IMR-90 (cell line): ENCODE measurements around the gene LCE2B. TPM values are rescaled to one million over a fixed set of nuclear protein-coding genes. Genes with fewer than 3 reads are reported as not detected.

Experiments used
- ATAC-seq: fragments of 200-7000 bp; cut with Tn5 transposase; 2 replicates; pipeline ENCODE4 v1.9.1; 2020; ENCODE audit warnings: low read depth, mild to moderate bottlenecking, moderate library complexity
- BruUV-seq: library from RNA; stranded (reverse); fragments of 400-500 nt; replicated peaks from 2 replicates; lab custom pipeline; 2021; lab: Mats Ljungman, UMichigan
- CTCF ChIA-PET: fragments of 300-600 bp; formaldehyde crosslinking; extraction: SDS; loops from one replicate; lab custom pipeline; 2021; ENCODE audit warnings: antibody characterized with exemption; lab: Yijun Ruan, JAX
- POLR2A ChIA-PET: fragments of 300-600 bp; sonication (Branson Sonifier 250); formaldehyde crosslinking; loops from one replicate; lab custom pipeline; 2022; ENCODE audit warnings: antibody characterized with exemption; ENCODE audit not compliant: unreplicated experiment; lab: Charles Lee
- DNase-seq: peaks from one replicate; pipeline ENCODE4 v3.0.0; 2013
- H2AFZ ChIP-seq: replicated peaks from 2 replicates; pipeline ENCODE3; 2013; ENCODE audit warnings: low read length, mild to moderate bottlenecking; ENCODE audit not compliant: poor library complexity
- H2AK5ac ChIP-seq: 2 replicates; pipeline ENCODE4 v1.6.1; 2013; ENCODE audit warnings: low read depth, low read length, inconsistent platforms
- H2AK9ac ChIP-seq: replicated peaks from 2 replicates; pipeline ENCODE3; 2013; ENCODE audit warnings: mild to moderate bottlenecking, low read depth, low read length, moderate library complexity; ENCODE audit not compliant: poor library complexity
- H2BK120ac ChIP-seq: 2 replicates; pipeline ENCODE4 v1.6.1; 2013; ENCODE audit warnings: low read depth, low read length, inconsistent platforms
- H2BK15ac ChIP-seq: 3 replicates; pipeline ENCODE4 v1.6.1; 2013; ENCODE audit warnings: low read depth, low read length, inconsistent platforms
- H2BK20ac ChIP-seq: 2 replicates; pipeline ENCODE4 v1.6.1; 2013; ENCODE audit warnings: low read depth, mild to moderate bottlenecking, inconsistent platforms, low read length, moderate library complexity
- H2BK5ac ChIP-seq: 2 replicates; pipeline ENCODE4 v1.6.1; 2013; ENCODE audit warnings: mild to moderate bottlenecking, low read depth, low read length, inconsistent platforms; ENCODE audit not compliant: poor library complexity, severe bottlenecking
- H3K14ac ChIP-seq: replicated peaks from 2 replicates; pipeline ENCODE4 v1.6.1; 2013; ENCODE audit warnings: low read depth, low read length, inconsistent platforms
- H3K18ac ChIP-seq: 2 replicates; pipeline ENCODE4 v1.6.1; 2013; ENCODE audit warnings: low read depth, low read length, control low read depth
- H3K23ac ChIP-seq: 2 replicates; pipeline ENCODE4 v1.6.1; 2013; ENCODE audit warnings: low read depth, low read length, inconsistent platforms
- H3K27ac ChIP-seq: 2 replicates; pipeline ENCODE4 v1.5.1; 2013; ENCODE audit warnings: mild to moderate bottlenecking, control low read depth, low read length; ENCODE audit not compliant: insufficient read depth
- H3K27me3 ChIP-seq: 2 replicates; pipeline ENCODE4 v1.6.1; 2013; ENCODE audit warnings: low read length; ENCODE audit not compliant: control insufficient read depth, insufficient read depth
- H3K36me3 ChIP-seq: 2 replicates; pipeline ENCODE4 v1.6.1; 2013; ENCODE audit warnings: low read length, mixed read lengths; ENCODE audit not compliant: control insufficient read depth, insufficient read depth
- H3K4ac ChIP-seq: 2 replicates; pipeline ENCODE4 v1.6.1; 2013; ENCODE audit warnings: low read depth, low read length, inconsistent platforms
- H3K4me1 ChIP-seq: 2 replicates; pipeline ENCODE4 v1.6.1; 2013; ENCODE audit warnings: low read length, mixed read lengths; ENCODE audit not compliant: control insufficient read depth, insufficient read depth
- H3K4me2 ChIP-seq: 2 replicates; pipeline ENCODE4 v1.6.1; 2013; ENCODE audit warnings: low read depth, mild to moderate bottlenecking, control low read depth, low read length, moderate library complexity
- H3K4me3 ChIP-seq: 2 replicates; pipeline ENCODE4 v1.5.1; 2013; ENCODE audit warnings: low read depth, mild to moderate bottlenecking, control low read depth, low read length, moderate library complexity; ENCODE audit not compliant: insufficient read depth
- H3K56ac ChIP-seq: 2 replicates; pipeline ENCODE4 v1.6.1; 2013; ENCODE audit warnings: low read length, inconsistent platforms; ENCODE audit not compliant: insufficient read depth; ENCODE audit errors: extremely low read depth
- H3K79me1 ChIP-seq, 2 experiments: 2 replicates each; pipeline ENCODE4 v1.6.1; 2013; ENCODE audit warnings: low read length in 2 of 2, inconsistent platforms in 1 of 2, low read depth in 1 of 2
- H3K9ac ChIP-seq: 2 replicates; pipeline ENCODE4 v1.6.1; 2013; ENCODE audit warnings: low read depth, low read length, control low read depth
- H3K9me1 ChIP-seq: 2 replicates; pipeline ENCODE4 v1.6.1; 2013; ENCODE audit warnings: low read length, inconsistent platforms; ENCODE audit not compliant: insufficient read depth
- H3K9me3 ChIP-seq: 2 replicates; pipeline ENCODE4 v1.6.1; 2013; ENCODE audit warnings: low read length; ENCODE audit not compliant: control insufficient read depth, insufficient read depth
- H4K20me1 ChIP-seq: 2 replicates; pipeline ENCODE4 v1.6.1; 2013; ENCODE audit warnings: low read length, inconsistent platforms; ENCODE audit not compliant: insufficient read depth
- H4K5ac ChIP-seq: 2 replicates; pipeline ENCODE4 v1.6.1; 2013; ENCODE audit warnings: mild to moderate bottlenecking, low read depth, low read length, control low read depth
- H4K8ac ChIP-seq, 2 experiments: 2 replicates each; pipeline ENCODE4 v1.6.1; 2013; ENCODE audit warnings: low read depth in 2 of 2, low read length in 2 of 2, control low read depth in 1 of 2, inconsistent platforms in 1 of 2
- H4K91ac ChIP-seq: 2 replicates; pipeline ENCODE4 v1.6.1; 2013; ENCODE audit warnings: low read depth, low read length, inconsistent platforms; ENCODE audit not compliant: insufficient read depth
- BHLHE40 ChIP-seq: fragments of 150-350 bp; IDR thresholded peaks from 2 replicates; pipeline ENCODE4 v1.6.1; 2016; ENCODE audit warnings: mild to moderate bottlenecking, low read depth, low read length
- CEBPB ChIP-seq: IDR thresholded peaks from 2 replicates; pipeline ENCODE4 v1.6.1; 2012; ENCODE audit warnings: low read depth, low read length, improper control_type of control experiment
- CHD1 ChIP-seq: IDR thresholded peaks from 2 replicates; pipeline ENCODE4 v1.6.1; 2012; ENCODE audit warnings: low read depth, low read length, improper control_type of control experiment
- CTCF ChIP-seq: conservative IDR thresholded peaks from 2 replicates; pipeline ENCODE4 v1.5.1; 2012; ENCODE audit warnings: mild to moderate bottlenecking, low read depth, low read length, improper control_type of control experiment
- ELK1 ChIP-seq: fragments of 150-350 bp; IDR thresholded peaks from 2 replicates; pipeline ENCODE4 v1.6.1; 2016; ENCODE audit warnings: low read depth, mild to moderate bottlenecking, low read length, moderate library complexity, borderline replicate concordance
- FOS ChIP-seq: fragments of 150-350 bp; IDR thresholded peaks from 2 replicates; pipeline ENCODE4 v1.6.1; 2016; ENCODE audit warnings: low read depth, low read length
- MAZ ChIP-seq: IDR thresholded peaks from 2 replicates; pipeline ENCODE4 v1.6.1; 2012; ENCODE audit warnings: low read depth, mild to moderate bottlenecking, low read length, improper control_type of control experiment, moderate library complexity, borderline replicate concordance
- MXI1 ChIP-seq: IDR thresholded peaks from 2 replicates; pipeline ENCODE4 v1.6.1; 2012; ENCODE audit warnings: low read depth, mild to moderate bottlenecking, low read length, moderate library complexity, borderline replicate concordance
- POLR2A ChIP-seq: IDR thresholded peaks from 2 replicates; pipeline ENCODE4 v1.6.1; 2012; ENCODE audit warnings: mild to moderate bottlenecking, low read depth, low read length
- RAD21 ChIP-seq: IDR thresholded peaks from 2 replicates; pipeline ENCODE4 v1.6.1; 2012; ENCODE audit warnings: low read length, improper control_type of control experiment
- RCOR1 ChIP-seq: IDR thresholded peaks from 2 replicates; pipeline ENCODE4 v1.6.1; 2012; ENCODE audit warnings: mild to moderate bottlenecking, low read length, improper control_type of control experiment; ENCODE audit not compliant: insufficient replicate concordance
- RFX5 ChIP-seq: IDR thresholded peaks from 2 replicates; pipeline ENCODE4 v1.8.0; 2012; ENCODE audit warnings: low read depth, mild to moderate bottlenecking, low read length, moderate library complexity
- WGBS, 2 experiments: methylation state at CpG; one replicate each; pipeline versions ENCODE4 v1.1.5 to v1.1.7; 2013; ENCODE audit warnings: missing lambda C conversion rate in 2 of 2; ENCODE audit not compliant: insufficient read length in 1 of 2; ENCODE audit errors: extremely low coverage in 2 of 2; 5-methylcytosine and 5-hydroxymethylcytosine counted together
- dilution Hi-C: fragments of 300-500 bp; cut with HindIII; formaldehyde crosslinking; loops from one replicate; pipeline ENCODE4 v1.14.3; 2018; ENCODE audit warnings: low sequenced_read_pairs; ENCODE audit not compliant: unreplicated experiment
- in situ Hi-C: fragments of 300-500 bp; cut with MboI; formaldehyde crosslinking; loops from 3 replicates; pipeline ENCODE4 v1.14.3; 2019; ENCODE audit warnings: low sequenced_read_pairs, inconsistent platforms, mixed read lengths
- intact Hi-C: fragments of 100-400 bp; cut with micrococcal nuclease; formaldehyde crosslinking; loops from 2 replicates; pipeline ENCODE4 v1.10.0; 2022
- polyA plus RNA-seq, 3 experiments: library from polyadenylated mRNA; depleted of rRNA; stranded (reverse); fragments of >200 nt; gene quantifications; 2 replicates each; pipeline ENCODE4 v1.2.3, GENCODE V29; 2012; ENCODE audit warnings: low replicate concordance in 1 of 3
- total RNA-seq: library from RNA; depleted of rRNA; stranded (reverse); fragments of >200 nt; gene quantifications from 2 replicates; pipeline ENCODE4 v1.2.3, GENCODE V29; 2012

The LCE2B gene
- total and polyA plus RNA-seq, 2 of the 4 experiments (the other 2 are of a cell fraction), result not detected

DNA sequence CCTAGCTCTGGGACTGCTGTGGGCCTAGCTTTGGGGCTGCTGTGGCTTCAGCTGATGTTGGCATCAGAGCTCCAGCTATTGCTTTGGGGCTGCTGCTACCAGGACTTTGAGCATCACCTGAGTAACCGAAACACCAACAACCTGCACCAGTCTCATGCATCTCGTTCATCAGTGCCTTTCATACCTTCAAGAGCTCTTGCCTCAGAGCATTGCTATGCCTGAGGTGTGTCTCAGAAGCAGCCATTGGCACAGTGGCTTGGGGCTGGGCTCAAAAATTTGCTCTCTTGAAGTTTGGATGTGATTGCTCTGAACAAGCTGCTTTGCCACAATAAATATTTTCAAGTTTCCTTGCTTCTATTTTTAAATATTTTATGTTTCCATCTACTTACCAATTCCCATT lies 29.5 kb upstream of the LCE2B start:
- Histone ChIP-seq H3K36me3 (no peaks in the 10 kb centered on the region), H3K4me3 (no peak overlapping the region), H3K56ac (no peak overlapping the region), H2AK5ac (no peak overlapping the region), H2BK20ac (no peak overlapping the region), H3K18ac (no peak overlapping the region), H3K4me1 (no peaks in the 10 kb centered on the region), H3K27ac (no peak overlapping the region), H2AK9ac (no peak overlapping the region), H4K5ac (no peak overlapping the region), H4K91ac (no peak overlapping the region), H2BK15ac (no peak overlapping the region), H3K9me3 (no peaks in the 10 kb centered on the region), H3K9ac (no peak overlapping the region), H2BK5ac (no peak overlapping the region), H3K27me3 (no peaks in the 10 kb centered on the region; the same call in 1 of the 2 replicates), H3K23ac (no peak overlapping the region), H3K79me1 (no peaks in the 10 kb centered on the region), H3K4me2 (no peak overlapping the region), H3K9me1 (no peaks in the 10 kb centered on the region), H4K20me1 (no peaks in the 10 kb centered on the region), H3K4ac (no peak overlapping the region), H3K14ac (no peak overlapping the region), H2BK120ac (no peak overlapping the region), H2AFZ (no peak overlapping the region), H4K8ac (no peak overlapping the region)
- BruUV-seq, result no TSS peak
- ChIA-PET POLR2A (no interaction called here), CTCF (no interaction called here)
- WGBS, 2 experiments, result no CpG with 5 or more reads among the region's 2 CpGs
- ATAC-seq, result no peak
- DNase-seq, result no peak
- in situ Hi-C loops, result loop anchor here (25.0 kb wide), 1 partner anchor 556 kb away; the partner anchor contains the start of genes LELP1 and PRR9
- intact Hi-C loops, result no loop called here
- TF ChIP-seq ELK1 (no peak), BHLHE40 (no peak), CEBPB (no peak), RFX5 (no peak), MXI1 (no peak), MAZ (no peak), CHD1 (no peak), RAD21 (no peak), FOS (no peak), RCOR1 (no peak), CTCF (no peak), POLR2A (no peak)
- dilution Hi-C loops, result no loop called here
